ENCODE data around the gene ZFX.

GRCh38 chrX:24173115-24173847, 23.8 kb downstream of the ZFX start:
- TF ChIP-seq POLR2A (IDR thresholded peaks at IDR 0.05) (no peak), POLR2AphosphoS5 (IDR thresholded peaks at IDR 0.05) (no peak)

All from suprapubic skin (tissue), 4 donors.